Measurements from ENCODE around the gene COBLL1.

- no peak for TF ChIP-seq TAF1 (IDR thresholded peaks at IDR 0.05; ENCODE audit: borderline replicate concordance, insufficient read depth, low read length)
- TF ChIP-seq POLR2AphosphoS5 (IDR thresholded peaks at IDR 0.05; ENCODE audit: low read depth, low read length): no peak
Measured at GRCh38 chr2:164877927-164878326, 36.3 kb upstream of the COBLL1 start.
